ENCODE results near the gene HOXD9. TPM values are rescaled to one million over a fixed set of nuclear protein-coding genes. Genes with fewer than 3 reads are reported as not detected.

HOXD9 gene
- total and polyA plus RNA-seq, 2 donors (not counting 3 experiments of a cell fraction or from before 2014, with no cell fraction given) = 1.9 to 3.5 TPM

GRCh38 chr2:176076796-176077195 lies 45.7 kb upstream of the HOXD9 start:
- Histone ChIP-seq H3K27me3 (ENCODE audit: control insufficient read depth in 2 of 2, insufficient read depth in 2 of 2, low read length in 2 of 2) (peaks cover 78 to 97% of the 10 kb centered on the region in 2 experiments), H3K36me3 (ENCODE audit: control insufficient read depth in 2 of 2, extremely low read depth in 1 of 2, insufficient read depth in 2 of 2, low read length in 2 of 2) (no peaks in the 10 kb centered on the region), H3K9ac (replicated peaks; ENCODE audit: extremely low read depth, insufficient read depth, low read length) (no peak overlapping the region), H2AFZ (ENCODE audit: low read depth, low read length) (no peak overlapping the region), H3K4me3 (replicated peaks in 1 of 3; ENCODE audit: insufficient read depth in 1 of 3, low read depth in 1 of 3, low read length in 3 of 3) (no peak overlapping the region), H3K9me3 (replicated peaks; ENCODE audit: control insufficient read depth, insufficient read depth, low read length) (no peaks in the 10 kb centered on the region), H3K79me2 (ENCODE audit: control insufficient read depth, insufficient read depth, low read length) (no peaks in the 10 kb centered on the region), H3K4me1 (ENCODE audit: control insufficient read depth, extremely low read depth, insufficient read depth, low read length) (no peaks in the 10 kb centered on the region), H4K20me1 (replicated peaks; ENCODE audit: control insufficient read depth, extremely low read depth, insufficient read depth, low read length) (peaks cover 2% of the 10 kb centered on the region), H3K4me2 (ENCODE audit: insufficient read depth, low read length) (no peak overlapping the region), H3K9me1 (replicated peaks; ENCODE audit: control insufficient read depth, extremely low read depth, insufficient read depth, low read length) (no peaks in the 10 kb centered on the region), H3K27ac (ENCODE audit: insufficient read depth, low read depth, low read length) (no peak overlapping the region)
- intact Hi-C loops (cut with micrococcal nuclease) = no loop called here
- TF ChIP-seq EZH2 (IDR thresholded peaks at IDR 0.05; ENCODE audit: borderline replicate concordance, low read depth, low read length, severe bottlenecking) = peak; percentile 7
- TF ChIP-seq MAX (IDR thresholded peaks at IDR 0.05; ENCODE audit: insufficient read depth, insufficient read length) = no peak
- POLR2A ChIA-PET = no interaction called here
- no TSS peak for BruUV-seq (replicated peaks)
- DNase-seq (ENCODE audit: low read depth, low spot score) (no peak), FAIRE-seq (no peak)
- dilution Hi-C loops (cut with MboI; ENCODE audit: extremely low pct_ligation_motif_present, low sequenced_read_pairs) = no loop called here
- CTCF ChIA-PET = interaction anchor here (1.4 kb wide), 1 partner anchor 21 kb away, joined by 3 read pairs; no protein-coding TSS in a partner anchor

GRCh38 chr2:176078541-176079284 lies 43.8 kb upstream of the HOXD9 start:
- Histone ChIP-seq H3K4me2 (ENCODE audit: insufficient read depth, low read length) (no peak overlapping the region), H3K79me2 (ENCODE audit: control insufficient read depth, insufficient read depth, low read length) (no peaks in the 10 kb centered on the region), H3K4me3 (replicated peaks in 1 of 3; ENCODE audit: insufficient read depth in 1 of 3, low read depth in 1 of 3, low read length in 3 of 3) (no peak overlapping the region), H3K27ac (ENCODE audit: insufficient read depth, low read depth, low read length) (no peak overlapping the region), H3K9me3 (replicated peaks; ENCODE audit: control insufficient read depth, insufficient read depth, low read length) (no peaks in the 10 kb centered on the region), H3K9ac (replicated peaks; ENCODE audit: extremely low read depth, insufficient read depth, low read length) (no peak overlapping the region), H3K27me3 (ENCODE audit: control insufficient read depth in 2 of 2, insufficient read depth in 2 of 2, low read length in 2 of 2) (peaks cover 79 to 97% of the 10 kb centered on the region in 2 experiments), H2AFZ (ENCODE audit: low read depth, low read length) (no peak overlapping the region), H3K36me3 (ENCODE audit: control insufficient read depth in 2 of 2, extremely low read depth in 1 of 2, insufficient read depth in 2 of 2, low read length in 2 of 2) (no peaks in the 10 kb centered on the region), H3K4me1 (ENCODE audit: control insufficient read depth, extremely low read depth, insufficient read depth, low read length) (no peaks in the 10 kb centered on the region), H3K9me1 (replicated peaks; ENCODE audit: control insufficient read depth, extremely low read depth, insufficient read depth, low read length) (no peaks in the 10 kb centered on the region), H4K20me1 (replicated peaks; ENCODE audit: control insufficient read depth, extremely low read depth, insufficient read depth, low read length) (peaks cover 2% of the 10 kb centered on the region)
- intact Hi-C loops (cut with micrococcal nuclease) = no loop called here
- POLR2A ChIA-PET = no interaction called here
- no TSS peak for BruUV-seq (replicated peaks)
- FAIRE-seq (no peak), DNase-seq (ENCODE audit: low read depth, low spot score) (no peak)
- CTCF ChIA-PET = interaction anchor here (1.3 to 2.8 kb wide), 5 partner anchors 8 to 771 kb away, joined by 3 to 19 read pairs (median 10); no protein-coding TSS in a partner anchor
- no peak for TF ChIP-seq JUN (IDR thresholded peaks at IDR 0.05; ENCODE audit: borderline replicate concordance, insufficient read depth, insufficient read length, low read depth)
- TF ChIP-seq EZH2 (IDR thresholded peaks at IDR 0.05; ENCODE audit: borderline replicate concordance, low read depth, low read length, severe bottlenecking) = peak; percentile 87
- dilution Hi-C loops (cut with MboI; ENCODE audit: extremely low pct_ligation_motif_present, low sequenced_read_pairs) = no loop called here

Measured in endothelial cell of umbilical vein (primary cell).